C4-2B (cell line): Measurements from ENCODE around the gene PRR20E.
"Not testable (repeated sequence)": the region's sequence is repeated elsewhere in the genome, so short reads cannot be mapped to it uniquely, and the experiment has no call there.

Source experiments
- ZFX ChIP-seq: fragments of 450-650 bp; IDR thresholded peaks from 2 replicates; pipeline ENCODE4 v1.6.1; 2017
- TF ChIP-seq, protein P1 (sequence below): fragments of 450-650 bp; conservative IDR thresholded peaks from 2 replicates; pipeline ENCODE4 v1.5.1; 2017; ENCODE audit warnings: mild to moderate bottlenecking

DNA sequence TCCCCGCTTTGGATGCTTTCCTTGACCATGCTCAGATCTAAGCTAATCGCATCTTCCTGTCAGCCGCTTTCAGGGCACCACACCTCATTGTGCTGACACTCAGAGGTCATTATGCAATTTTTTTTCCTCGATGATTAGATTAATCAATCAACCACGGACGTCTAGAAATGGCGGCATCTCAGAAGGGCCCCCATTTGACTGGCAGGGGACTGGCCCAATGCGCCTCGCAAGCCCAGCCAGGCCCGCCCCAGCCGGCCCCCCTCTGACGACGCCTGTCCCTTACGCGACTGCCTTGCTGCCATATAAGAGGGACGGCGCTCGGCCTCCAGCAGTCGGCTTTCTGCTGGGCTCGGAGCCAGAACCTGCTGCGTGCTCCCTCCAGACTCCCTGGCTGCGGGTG is 19.8 kb upstream of the PRR20E start, which contains the start of gene PRR20B:
- TF ChIP-seq, protein P1, sequence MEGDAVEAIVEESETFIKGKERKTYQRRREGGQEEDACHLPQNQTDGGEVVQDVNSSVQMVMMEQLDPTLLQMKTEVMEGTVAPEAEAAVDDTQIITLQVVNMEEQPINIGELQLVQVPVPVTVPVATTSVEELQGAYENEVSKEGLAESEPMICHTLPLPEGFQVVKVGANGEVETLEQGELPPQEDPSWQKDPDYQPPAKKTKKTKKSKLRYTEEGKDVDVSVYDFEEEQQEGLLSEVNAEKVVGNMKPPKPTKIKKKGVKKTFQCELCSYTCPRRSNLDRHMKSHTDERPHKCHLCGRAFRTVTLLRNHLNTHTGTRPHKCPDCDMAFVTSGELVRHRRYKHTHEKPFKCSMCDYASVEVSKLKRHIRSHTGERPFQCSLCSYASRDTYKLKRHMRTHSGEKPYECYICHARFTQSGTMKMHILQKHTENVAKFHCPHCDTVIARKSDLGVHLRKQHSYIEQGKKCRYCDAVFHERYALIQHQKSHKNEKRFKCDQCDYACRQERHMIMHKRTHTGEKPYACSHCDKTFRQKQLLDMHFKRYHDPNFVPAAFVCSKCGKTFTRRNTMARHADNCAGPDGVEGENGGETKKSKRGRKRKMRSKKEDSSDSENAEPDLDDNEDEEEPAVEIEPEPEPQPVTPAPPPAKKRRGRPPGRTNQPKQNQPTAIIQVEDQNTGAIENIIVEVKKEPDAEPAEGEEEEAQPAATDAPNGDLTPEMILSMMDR, result not testable (repeated sequence)
- TF ChIP-seq ZFX, result not testable (repeated sequence)
